GM23338 (cell line): ENCODE data around the gene CDKN2D.

Experiments used
- TF ChIP-seq, protein P1 (sequence below): IDR thresholded peaks from one replicate; pipeline ENCODE4 v1.6.1; 2018; ENCODE audit warnings: antibody characterized with exemption; ENCODE audit not compliant: unreplicated experiment
- TF ChIP-seq, protein P2 (sequence below), 2 experiments: fragments of 200-600 bp in 1 of 2; sonication (generic) in 1 of 2; conservative IDR thresholded peaks; 2 replicates each; pipeline versions ENCODE4 v1.5.1 to v1.6.1; 2016 to 2017; ENCODE audit warnings: antibody characterized with exemption in 2 of 2, low read depth in 2 of 2, mild to moderate bottlenecking in 2 of 2, moderate library complexity in 1 of 2

DNA sequence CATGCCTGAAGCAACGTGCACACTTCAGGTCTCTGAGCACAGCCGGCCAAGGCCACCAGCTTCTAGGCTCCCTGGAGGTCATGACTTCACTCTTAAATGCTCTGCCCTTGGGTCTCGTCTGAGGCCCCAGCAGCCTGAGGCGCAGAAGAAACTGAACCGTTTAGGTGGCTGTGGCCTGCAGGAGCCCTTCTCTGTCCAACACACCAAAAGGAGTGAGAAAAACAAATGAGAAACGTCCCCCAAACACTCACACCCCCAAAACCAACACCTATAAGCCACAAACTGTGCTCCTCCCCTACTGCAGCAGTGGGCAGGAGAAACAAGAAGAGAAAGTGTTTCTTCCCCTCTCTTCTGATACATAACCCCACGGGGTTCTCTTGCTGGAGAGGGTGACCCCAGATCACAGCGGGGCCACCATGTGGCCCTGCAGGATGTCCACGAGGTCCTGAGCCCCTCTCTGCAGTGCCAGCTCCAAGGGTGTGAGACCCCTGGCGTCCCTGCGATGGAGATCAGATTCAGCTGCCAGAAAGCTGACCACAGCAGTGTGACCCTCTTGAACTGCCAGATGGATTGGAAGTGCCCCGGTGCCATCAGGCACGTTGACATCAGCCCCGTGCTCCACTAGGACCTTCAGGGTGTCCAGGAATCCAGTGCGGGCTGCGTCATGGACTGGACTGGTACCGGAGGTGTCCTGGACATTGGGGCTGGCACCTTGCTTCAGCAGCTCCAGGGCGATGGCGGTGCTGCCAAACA lies 1.9 kb downstream of the CDKN2D start:
- TF ChIP-seq, protein P1, sequence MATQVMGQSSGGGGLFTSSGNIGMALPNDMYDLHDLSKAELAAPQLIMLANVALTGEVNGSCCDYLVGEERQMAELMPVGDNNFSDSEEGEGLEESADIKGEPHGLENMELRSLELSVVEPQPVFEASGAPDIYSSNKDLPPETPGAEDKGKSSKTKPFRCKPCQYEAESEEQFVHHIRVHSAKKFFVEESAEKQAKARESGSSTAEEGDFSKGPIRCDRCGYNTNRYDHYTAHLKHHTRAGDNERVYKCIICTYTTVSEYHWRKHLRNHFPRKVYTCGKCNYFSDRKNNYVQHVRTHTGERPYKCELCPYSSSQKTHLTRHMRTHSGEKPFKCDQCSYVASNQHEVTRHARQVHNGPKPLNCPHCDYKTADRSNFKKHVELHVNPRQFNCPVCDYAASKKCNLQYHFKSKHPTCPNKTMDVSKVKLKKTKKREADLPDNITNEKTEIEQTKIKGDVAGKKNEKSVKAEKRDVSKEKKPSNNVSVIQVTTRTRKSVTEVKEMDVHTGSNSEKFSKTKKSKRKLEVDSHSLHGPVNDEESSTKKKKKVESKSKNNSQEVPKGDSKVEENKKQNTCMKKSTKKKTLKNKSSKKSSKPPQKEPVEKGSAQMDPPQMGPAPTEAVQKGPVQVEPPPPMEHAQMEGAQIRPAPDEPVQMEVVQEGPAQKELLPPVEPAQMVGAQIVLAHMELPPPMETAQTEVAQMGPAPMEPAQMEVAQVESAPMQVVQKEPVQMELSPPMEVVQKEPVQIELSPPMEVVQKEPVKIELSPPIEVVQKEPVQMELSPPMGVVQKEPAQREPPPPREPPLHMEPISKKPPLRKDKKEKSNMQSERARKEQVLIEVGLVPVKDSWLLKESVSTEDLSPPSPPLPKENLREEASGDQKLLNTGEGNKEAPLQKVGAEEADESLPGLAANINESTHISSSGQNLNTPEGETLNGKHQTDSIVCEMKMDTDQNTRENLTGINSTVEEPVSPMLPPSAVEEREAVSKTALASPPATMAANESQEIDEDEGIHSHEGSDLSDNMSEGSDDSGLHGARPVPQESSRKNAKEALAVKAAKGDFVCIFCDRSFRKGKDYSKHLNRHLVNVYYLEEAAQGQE, result no peak
- TF ChIP-seq, protein P2, sequence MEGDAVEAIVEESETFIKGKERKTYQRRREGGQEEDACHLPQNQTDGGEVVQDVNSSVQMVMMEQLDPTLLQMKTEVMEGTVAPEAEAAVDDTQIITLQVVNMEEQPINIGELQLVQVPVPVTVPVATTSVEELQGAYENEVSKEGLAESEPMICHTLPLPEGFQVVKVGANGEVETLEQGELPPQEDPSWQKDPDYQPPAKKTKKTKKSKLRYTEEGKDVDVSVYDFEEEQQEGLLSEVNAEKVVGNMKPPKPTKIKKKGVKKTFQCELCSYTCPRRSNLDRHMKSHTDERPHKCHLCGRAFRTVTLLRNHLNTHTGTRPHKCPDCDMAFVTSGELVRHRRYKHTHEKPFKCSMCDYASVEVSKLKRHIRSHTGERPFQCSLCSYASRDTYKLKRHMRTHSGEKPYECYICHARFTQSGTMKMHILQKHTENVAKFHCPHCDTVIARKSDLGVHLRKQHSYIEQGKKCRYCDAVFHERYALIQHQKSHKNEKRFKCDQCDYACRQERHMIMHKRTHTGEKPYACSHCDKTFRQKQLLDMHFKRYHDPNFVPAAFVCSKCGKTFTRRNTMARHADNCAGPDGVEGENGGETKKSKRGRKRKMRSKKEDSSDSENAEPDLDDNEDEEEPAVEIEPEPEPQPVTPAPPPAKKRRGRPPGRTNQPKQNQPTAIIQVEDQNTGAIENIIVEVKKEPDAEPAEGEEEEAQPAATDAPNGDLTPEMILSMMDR (conservative IDR thresholded peaks at IDR 0.05; ENCODE audit: low read depth in 2 of 2), result no peak
